ENCODE measurements around the gene PARD3. TPM values are rescaled to one million over a fixed set of nuclear protein-coding genes. Genes with fewer than 3 reads are reported as not detected.

Gene PARD3
- total RNA-seq, 1 experiment from 2014 or later = 46.3 TPM

DNA sequence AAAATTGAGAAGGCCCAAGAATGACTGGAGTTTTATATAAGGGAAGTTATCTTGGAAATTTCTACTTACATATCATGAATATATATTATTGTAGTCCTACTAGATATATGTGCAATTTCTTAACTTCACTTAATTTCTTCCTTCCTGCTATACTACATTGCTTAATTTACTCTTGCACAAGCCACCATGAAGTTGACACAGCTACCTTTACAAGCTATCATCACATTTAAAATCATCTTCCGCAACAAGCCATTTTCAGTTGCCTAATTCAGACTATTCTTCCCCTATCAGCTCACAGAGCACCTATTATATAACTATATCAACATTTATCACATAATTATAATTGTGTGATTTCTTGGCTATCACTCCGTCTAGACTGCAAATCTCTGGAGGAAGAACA lies 418.4 kb downstream of the PARD3 start:
- Histone ChIP-seq H3K9me3 (ENCODE audit: control insufficient read depth in 1 of 2, insufficient read depth in 1 of 2, low read depth in 1 of 2, low read length in 2 of 2) (no peaks in the 10 kb centered on the region), H3K9me2 (ENCODE audit: insufficient read depth) (no peaks in the 10 kb centered on the region), H3K9ac (ENCODE audit: low read length) (no peak overlapping the region), H2AFZ (ENCODE audit: low read depth, low read length, poor library complexity, severe bottlenecking) (no peak overlapping the region), H3K4me3 (replicated peaks in 1 of 2; ENCODE audit: low read depth in 1 of 2, low read length in 2 of 2) (no peak overlapping the region), H3K27ac (ENCODE audit: low read depth, low read length) (no peak overlapping the region), H3K27me3 (ENCODE audit: insufficient read depth, low read length) (no peaks in the 10 kb centered on the region), H3K79me2 (ENCODE audit: insufficient read depth, low read length) (no peaks in the 10 kb centered on the region), H3K4me1 (ENCODE audit: control insufficient read depth in 1 of 2, insufficient read depth in 2 of 2, low read length in 2 of 2) (no peaks in the 10 kb centered on the region), H4K20me1 (ENCODE audit: insufficient read depth) (no peaks in the 10 kb centered on the region), H3K4me2 (ENCODE audit: low read length) (no peak overlapping the region), H3K36me3 (ENCODE audit: control insufficient read depth in 1 of 2, insufficient read depth in 2 of 2, low read length in 2 of 2) (no peaks in the 10 kb centered on the region)
- ATAC-seq (no peak), DNase-seq (ENCODE audit: low read depth, low spot score) (no peak)
- TF ChIP-seq, protein P1, sequence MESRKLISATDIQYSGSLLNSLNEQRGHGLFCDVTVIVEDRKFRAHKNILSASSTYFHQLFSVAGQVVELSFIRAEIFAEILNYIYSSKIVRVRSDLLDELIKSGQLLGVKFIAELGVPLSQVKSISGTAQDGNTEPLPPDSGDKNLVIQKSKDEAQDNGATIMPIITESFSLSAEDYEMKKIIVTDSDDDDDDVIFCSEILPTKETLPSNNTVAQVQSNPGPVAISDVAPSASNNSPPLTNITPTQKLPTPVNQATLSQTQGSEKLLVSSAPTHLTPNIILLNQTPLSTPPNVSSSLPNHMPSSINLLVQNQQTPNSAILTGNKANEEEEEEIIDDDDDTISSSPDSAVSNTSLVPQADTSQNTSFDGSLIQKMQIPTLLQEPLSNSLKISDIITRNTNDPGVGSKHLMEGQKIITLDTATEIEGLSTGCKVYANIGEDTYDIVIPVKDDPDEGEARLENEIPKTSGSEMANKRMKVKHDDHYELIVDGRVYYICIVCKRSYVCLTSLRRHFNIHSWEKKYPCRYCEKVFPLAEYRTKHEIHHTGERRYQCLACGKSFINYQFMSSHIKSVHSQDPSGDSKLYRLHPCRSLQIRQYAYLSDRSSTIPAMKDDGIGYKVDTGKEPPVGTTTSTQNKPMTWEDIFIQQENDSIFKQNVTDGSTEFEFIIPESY (IDR thresholded peaks at IDR 0.05; ENCODE audit: extremely low read depth, insufficient replicate concordance, low read length) = no peak
- TF ChIP-seq ZFX (IDR thresholded peaks at IDR 0.05) (no peak), SIN3A (IDR thresholded peaks at IDR 0.05; ENCODE audit: low read depth) (no peak), CEBPB (IDR thresholded peaks at IDR 0.05; ENCODE audit: low read depth) (no peak), ZNF274 (IDR thresholded peaks at IDR 0.05; ENCODE audit: low read depth, low read length) (no peak), POLR2A (IDR thresholded peaks at IDR 0.05; ENCODE audit: borderline replicate concordance, extremely low read depth, insufficient read depth, insufficient read length) (no peak), SRF (IDR thresholded peaks at IDR 0.05; ENCODE audit: low read depth) (no peak), JUND (IDR thresholded peaks at IDR 0.05) (no peak), YY1 (IDR thresholded peaks at IDR 0.05; ENCODE audit: extremely low read depth, insufficient replicate concordance, low read depth, low read length) (no peak), RAD21 (IDR thresholded peaks at IDR 0.05; ENCODE audit: low read depth) (no peak), EZH2 (IDR thresholded peaks at IDR 0.05) (no peak), ELF1 (IDR thresholded peaks at IDR 0.05; ENCODE audit: borderline replicate concordance, low read depth) (no peak)
- TF ChIP-seq, protein P2, sequence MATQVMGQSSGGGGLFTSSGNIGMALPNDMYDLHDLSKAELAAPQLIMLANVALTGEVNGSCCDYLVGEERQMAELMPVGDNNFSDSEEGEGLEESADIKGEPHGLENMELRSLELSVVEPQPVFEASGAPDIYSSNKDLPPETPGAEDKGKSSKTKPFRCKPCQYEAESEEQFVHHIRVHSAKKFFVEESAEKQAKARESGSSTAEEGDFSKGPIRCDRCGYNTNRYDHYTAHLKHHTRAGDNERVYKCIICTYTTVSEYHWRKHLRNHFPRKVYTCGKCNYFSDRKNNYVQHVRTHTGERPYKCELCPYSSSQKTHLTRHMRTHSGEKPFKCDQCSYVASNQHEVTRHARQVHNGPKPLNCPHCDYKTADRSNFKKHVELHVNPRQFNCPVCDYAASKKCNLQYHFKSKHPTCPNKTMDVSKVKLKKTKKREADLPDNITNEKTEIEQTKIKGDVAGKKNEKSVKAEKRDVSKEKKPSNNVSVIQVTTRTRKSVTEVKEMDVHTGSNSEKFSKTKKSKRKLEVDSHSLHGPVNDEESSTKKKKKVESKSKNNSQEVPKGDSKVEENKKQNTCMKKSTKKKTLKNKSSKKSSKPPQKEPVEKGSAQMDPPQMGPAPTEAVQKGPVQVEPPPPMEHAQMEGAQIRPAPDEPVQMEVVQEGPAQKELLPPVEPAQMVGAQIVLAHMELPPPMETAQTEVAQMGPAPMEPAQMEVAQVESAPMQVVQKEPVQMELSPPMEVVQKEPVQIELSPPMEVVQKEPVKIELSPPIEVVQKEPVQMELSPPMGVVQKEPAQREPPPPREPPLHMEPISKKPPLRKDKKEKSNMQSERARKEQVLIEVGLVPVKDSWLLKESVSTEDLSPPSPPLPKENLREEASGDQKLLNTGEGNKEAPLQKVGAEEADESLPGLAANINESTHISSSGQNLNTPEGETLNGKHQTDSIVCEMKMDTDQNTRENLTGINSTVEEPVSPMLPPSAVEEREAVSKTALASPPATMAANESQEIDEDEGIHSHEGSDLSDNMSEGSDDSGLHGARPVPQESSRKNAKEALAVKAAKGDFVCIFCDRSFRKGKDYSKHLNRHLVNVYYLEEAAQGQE (IDR thresholded peaks at IDR 0.05; ENCODE audit: low read depth) = no peak
- TF ChIP-seq, protein P3, sequence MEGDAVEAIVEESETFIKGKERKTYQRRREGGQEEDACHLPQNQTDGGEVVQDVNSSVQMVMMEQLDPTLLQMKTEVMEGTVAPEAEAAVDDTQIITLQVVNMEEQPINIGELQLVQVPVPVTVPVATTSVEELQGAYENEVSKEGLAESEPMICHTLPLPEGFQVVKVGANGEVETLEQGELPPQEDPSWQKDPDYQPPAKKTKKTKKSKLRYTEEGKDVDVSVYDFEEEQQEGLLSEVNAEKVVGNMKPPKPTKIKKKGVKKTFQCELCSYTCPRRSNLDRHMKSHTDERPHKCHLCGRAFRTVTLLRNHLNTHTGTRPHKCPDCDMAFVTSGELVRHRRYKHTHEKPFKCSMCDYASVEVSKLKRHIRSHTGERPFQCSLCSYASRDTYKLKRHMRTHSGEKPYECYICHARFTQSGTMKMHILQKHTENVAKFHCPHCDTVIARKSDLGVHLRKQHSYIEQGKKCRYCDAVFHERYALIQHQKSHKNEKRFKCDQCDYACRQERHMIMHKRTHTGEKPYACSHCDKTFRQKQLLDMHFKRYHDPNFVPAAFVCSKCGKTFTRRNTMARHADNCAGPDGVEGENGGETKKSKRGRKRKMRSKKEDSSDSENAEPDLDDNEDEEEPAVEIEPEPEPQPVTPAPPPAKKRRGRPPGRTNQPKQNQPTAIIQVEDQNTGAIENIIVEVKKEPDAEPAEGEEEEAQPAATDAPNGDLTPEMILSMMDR (IDR thresholded peaks at IDR 0.05 in 2 of 3, conservative IDR thresholded peaks at IDR 0.05 in 1 of 3; ENCODE audit: borderline replicate concordance in 1 of 3, insufficient read depth in 1 of 3, low read depth in 2 of 3, low read length in 2 of 3) = no peak
- intact Hi-C loops (cut with micrococcal nuclease) = no loop called here
- BruUV-seq (replicated peaks) = TSS peak; percentile 1
- ChIA-PET CTCF (no interaction called here), RAD21 (ENCODE audit: low non-redundant PET in 1 of 2, low total read pairs in 2 of 2, uncharacterized antibody in 2 of 2, unreplicated experiment in 2 of 2) (no interaction called here), POLR2A (no interaction called here)

All from HCT116 (cell line).